Astrocyte of the cerebellum (primary cell): ENCODE measurements around the gene DNAJB13.

ENCODE experiments used
- DNase-seq: peaks from one replicate; pipeline ENCODE4 v3.0.0-alpha.2; 2011; ENCODE audit warnings: low read depth
- H3K4me3 ChIP-seq: 2 replicates; pipeline ENCODE4 v1.5.1; 2011; ENCODE audit warnings: mild to moderate bottlenecking, low read depth, low read length, moderate library complexity
- CTCF ChIP-seq: IDR thresholded peaks from 2 replicates; pipeline ENCODE4 v1.5.1; 2012; ENCODE audit warnings: low read length, low read depth, moderate library complexity, mild to moderate bottlenecking; ENCODE audit errors: missing control alignments
- in situ Hi-C: cut with HindIII; loops from 2 replicates; pipeline ENCODE4 v1.10.0; 2017; ENCODE audit warnings: low sequenced_read_pairs

DNAJB13 gene

GRCh38 chr11:74007691-74008372, 57.0 kb downstream of the DNAJB13 start:
- DNase-seq = no peak
- TF ChIP-seq CTCF = no peak
- in situ Hi-C loops = no loop called here
- H3K4me3 ChIP-seq = no peak overlapping the region

- H3K4me3 ChIP-seq = no peak within 1 kb of the TSS
- DNase-seq = no peak
- in situ Hi-C loops = no loop called here
- no peak for TF ChIP-seq CTCF
Observed at GRCh38 chr11:74008373-74009229, 57.8 kb downstream of the DNAJB13 start, which contains the start of gene UCP3. UCP3 (minus strand) TSS chr11:74009085; CDS start chr11:74007042, 2,043 bp downstream.

GRCh38 chr11:74009230-74009547, 58.4 kb downstream of the DNAJB13 start:
- DNase-seq = no peak
- H3K4me3 ChIP-seq = no peak overlapping the region
- no peak for TF ChIP-seq CTCF
- in situ Hi-C loops = no loop called here

- in situ Hi-C loops = loop anchor here (5.0 kb wide), 1 partner anchor 63 kb away; no protein-coding TSS in a partner anchor
- H3K4me3 ChIP-seq = no peak overlapping the region
- no peak for DNase-seq
- no peak for TF ChIP-seq CTCF
Observed at GRCh38 chr11:74009675-74010305, 59.0 kb downstream of the DNAJB13 start.

- in situ Hi-C loops = loop anchor here (5.0 kb wide), 1 partner anchor 62 kb away; no protein-coding TSS in a partner anchor
Observed at GRCh38 chr11:74010306-74011300, 59.8 kb downstream of the DNAJB13 start.

More at GRCh38 chr11:74010306-74011300, 59.8 kb downstream of the DNAJB13 start:
- TF ChIP-seq CTCF = no peak
- H3K4me3 ChIP-seq = no peak overlapping the region
- no peak for DNase-seq
